ENCODE results near the gene KREMEN2.
"Not testable (repeated sequence)": the region's sequence is repeated elsewhere in the genome, so short reads cannot be mapped to it uniquely, and the experiment has no call there.

KREMEN2 gene

DNA sequence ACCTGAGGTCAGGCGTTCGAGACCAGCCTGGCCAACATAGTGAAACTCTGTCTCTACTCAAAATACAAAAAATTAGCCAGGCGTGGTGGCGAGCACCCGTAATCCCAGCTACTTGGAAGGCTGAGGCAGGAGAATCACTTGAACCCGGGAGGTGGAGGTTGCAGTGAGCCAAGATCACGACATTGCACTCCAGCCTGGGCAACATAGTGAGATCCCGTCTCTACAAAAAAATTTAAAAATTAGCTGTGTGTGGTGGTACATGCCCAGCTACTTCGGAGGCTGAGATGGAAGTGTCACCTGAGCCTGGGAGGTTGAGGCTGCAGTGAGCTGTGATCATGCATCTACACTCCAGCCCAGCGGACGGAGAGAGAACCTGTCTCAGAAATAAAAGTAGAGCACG is 20.4 kb upstream of the KREMEN2 start:
- not testable (repeated sequence) for DNase-seq

DNA sequence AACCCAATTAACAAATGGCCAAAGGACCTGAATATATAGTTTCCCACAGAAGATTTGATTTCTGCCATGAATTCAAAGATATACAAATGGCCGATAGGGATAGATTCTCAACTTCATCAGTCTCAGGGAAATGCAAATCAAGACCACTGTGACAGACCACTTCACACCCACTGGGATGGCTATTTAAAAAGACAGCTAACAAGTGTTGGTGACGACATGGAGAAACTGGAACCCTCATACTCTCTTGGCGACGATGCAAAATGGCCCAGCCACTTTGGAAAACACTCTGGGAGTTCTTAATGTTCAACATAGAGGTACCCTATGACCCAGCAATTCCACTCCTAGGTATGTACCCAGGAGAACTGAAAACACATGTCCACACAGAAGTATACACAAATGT is 17.4 kb upstream of the KREMEN2 start:
- DNase-seq: no peak

DNA sequence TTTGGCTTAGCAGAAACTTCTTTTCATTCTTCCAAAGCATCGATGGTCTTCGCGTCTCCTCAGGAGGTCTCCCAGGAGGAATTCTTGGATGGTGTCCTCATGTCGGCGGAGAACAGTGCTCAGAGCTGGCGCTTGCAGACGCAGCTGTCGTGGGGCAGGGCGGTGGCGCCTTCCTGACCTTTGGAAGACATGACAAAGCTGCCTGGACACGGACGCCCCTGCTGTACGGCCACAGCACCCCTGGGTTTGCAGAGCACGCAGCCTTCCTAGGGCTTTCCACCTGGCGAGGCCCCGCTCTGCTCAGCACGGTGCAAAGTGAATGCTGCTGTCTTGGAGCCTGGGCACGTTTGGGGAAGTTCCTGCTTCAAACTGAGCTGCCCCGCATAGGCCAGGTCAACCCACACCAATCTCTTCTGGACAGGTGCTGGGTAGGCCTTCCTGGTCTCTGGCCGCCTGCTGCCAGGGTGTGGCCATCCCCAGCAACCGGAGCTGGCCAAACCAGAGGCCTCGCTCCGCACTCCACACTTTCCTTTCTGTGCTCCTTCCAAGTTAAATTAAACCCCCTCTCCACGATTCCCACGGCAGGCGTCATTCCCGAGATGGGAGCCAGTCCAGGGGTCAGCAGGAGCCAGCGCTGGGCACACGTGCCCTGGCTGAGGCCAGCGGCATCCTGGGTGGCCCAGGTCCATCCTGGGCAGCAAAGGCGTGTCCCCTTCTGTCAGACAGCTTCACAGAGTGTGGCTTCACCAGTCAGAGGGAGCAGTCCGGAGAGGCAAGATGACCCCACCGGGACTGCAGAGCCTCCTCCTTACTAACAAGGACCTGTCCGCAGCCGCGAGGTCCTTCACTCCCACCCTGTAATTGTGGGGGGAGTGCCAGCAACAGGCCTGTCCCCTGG is 15.0 kb upstream of the KREMEN2 start:
- no peak for DNase-seq

DNA sequence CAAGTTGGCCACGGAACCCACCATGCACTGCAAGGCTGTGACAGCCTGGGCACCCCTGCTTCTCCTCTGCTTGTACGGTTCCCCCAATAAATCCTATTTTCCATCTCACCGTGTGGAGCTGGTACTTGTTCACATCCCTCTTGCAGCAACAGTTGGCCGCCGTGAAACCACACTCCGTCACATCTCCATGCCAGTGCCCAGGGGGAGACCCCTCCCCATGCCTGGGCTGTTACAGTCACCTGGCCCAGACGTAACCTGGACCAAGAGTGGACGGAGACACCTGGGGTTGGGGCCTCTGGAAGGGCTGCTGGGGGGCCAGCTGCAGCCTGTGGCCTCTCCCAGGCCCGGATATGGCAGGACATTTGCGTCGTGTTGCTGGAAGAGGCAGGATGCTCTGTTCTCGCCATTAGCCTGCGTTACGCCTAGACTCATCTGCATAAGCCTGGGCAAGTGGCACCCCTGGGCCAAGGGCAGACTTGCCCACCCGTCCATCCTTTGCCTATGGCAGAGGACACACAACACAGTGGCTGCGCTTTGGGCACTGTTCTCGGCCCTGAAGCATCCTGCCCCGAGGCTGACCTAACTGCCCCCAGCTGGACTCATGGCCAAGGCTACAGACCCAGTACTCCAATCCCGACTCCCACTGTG is 14.2 kb upstream of the KREMEN2 start:
- DNase-seq: no peak

DNA sequence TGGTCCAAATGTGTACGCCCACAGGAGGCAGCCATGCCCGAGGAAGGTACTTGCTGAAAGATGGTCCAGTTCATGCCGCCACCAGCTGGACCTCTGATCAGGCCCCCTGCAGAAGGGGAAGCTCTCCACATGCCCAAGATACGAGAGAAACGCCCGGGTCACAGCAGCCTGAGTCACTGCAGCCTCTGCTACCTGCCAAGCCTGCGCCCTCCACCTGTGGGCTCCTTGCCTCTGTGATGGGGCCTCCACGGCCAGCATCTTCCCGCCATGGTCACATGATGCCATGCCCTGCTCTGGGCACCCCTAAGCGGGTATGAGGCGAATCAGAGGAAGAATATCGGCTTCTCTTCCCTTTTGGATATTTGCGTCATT is 13.7 kb upstream of the KREMEN2 start:
- no peak for DNase-seq

DNA sequence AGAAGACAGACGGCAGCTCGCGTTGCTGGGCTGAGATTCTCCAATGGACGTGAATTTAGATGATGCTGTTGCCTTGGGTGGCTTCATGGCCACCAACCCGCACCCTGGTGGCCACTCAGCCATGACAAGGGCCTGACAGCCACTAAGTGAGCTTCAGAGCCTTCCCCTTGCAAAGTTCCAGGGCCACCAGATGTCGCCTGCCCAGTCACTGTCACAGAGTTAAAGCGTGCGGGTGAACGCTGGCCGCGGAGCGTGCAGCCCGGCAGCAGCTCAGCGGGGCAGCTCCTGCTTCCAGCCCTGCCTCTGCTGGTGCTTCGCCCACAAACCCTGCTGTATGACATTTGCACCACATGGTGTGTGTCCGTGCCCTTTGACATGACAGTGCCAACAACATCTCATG is 13.3 kb upstream of the KREMEN2 start:
- DNase-seq: no peak

DNA sequence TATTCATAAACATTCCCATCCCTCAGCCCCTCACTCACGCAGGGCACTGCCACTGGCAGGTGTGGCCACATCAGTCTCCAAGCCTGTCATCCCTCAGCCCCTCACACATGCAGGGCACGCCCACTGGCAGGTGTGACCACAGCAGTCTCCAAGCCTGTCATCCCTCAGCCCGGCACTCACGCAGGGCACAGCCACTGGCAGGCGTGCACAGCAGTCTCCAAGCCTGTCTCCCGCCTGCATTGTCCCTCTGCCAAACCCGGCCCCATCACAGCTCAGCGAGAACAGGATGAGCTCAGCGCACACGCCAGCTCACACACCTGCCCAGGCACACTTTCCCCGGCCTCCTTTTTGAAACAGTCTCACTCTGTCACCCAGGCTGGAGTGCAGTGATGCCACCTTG is 11.4 kb upstream of the KREMEN2 start:
- no peak for DNase-seq

DNA sequence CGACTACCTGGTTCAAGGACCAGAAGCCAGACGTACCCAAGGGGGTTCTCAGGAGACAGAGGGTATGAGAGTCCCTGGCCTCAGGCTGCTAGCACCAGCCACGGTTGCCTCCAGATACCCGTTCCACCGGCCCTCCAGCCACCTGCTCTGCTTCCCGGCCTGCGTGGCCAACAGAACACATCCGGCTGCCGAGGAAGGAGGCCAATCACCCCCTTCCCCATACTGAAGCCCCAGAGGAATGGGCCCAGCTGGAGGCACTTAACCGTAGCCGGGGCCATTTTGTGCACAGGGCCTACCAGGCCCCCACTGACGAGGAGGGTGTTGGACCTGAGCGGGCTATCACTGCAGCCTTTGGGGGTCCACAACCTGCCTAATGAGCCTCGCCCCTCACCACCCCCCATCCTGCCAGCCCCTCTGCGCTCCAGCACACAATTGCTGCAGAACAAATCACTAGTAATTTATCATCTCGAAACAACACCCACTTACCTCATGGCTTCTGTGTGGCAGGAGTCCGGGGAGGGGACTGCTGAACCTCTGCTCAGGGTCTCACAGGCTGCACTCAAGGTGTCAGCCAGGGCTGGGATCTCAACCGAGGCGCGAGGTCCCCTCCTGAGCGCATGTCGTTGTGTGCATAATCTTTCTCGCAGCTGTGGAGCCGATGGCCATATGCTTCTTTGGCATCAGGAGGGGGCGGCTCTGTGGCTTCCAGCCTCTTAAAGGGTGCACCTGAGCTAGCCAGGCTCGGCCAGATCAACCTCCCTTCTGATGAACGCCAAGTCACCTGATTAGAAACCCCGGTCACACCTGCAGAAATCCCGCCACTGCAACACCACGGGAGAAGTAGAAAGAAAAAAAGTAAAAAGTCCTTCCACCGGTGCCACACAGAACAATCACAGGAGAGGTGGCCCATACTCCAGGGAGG is 10.1 kb upstream of the KREMEN2 start:
- no peak for DNase-seq

DNA sequence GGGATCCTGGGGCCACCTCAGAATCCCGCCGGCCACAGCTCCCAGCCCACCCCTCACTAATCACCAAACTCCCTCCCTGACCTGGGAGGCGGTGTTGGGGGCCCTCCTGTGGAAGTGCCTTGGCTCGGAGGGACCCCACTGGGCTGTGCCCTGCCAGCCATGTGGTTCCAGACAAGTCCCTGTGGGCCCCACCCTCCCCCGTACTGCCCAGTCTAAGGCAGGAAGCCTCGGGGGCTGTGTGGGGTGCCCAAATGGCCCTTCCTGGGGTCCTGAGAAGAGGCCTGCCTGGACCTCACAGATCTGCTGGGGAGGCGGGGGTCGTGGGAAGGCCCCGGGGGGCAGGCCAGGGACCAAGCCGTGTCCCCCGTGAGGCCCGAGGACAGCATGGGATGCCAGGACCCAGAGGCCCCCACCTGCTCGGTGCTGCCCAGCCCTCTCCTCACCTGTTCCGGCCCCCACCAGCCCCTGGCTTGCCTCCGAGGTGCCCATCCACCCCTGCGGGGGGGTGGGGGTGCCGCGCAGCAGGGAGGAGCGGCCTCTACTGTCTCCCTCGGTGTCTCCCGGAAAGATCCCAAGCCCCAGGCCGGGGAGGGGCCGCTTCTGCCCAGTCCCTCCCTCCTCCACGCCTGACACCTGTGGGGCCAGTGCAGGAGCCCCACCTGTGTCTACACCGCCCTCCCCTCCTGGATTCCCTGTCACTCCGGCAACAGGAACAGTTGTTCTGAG is 9.3 kb upstream of the KREMEN2 start:
- DNase-seq: no peak

DNA sequence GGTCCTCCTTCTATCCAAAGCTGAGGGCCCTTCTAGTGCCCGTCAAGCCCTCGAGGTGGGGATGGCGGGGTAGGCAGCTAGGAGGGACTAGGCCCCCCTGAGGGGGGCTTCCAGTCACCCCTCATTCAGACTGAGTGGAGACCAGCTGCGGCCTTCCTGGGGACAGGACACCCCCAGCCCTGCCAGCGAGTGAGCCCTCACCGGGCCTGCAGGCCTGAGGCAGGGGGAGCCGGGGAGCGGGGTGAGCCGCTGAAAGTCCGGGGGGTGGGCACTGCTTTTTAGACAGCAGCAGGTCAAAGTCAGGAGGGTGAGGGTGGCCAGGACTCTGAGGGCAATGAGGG is 8.7 kb upstream of the KREMEN2 start:
- no peak for DNase-seq

DNA sequence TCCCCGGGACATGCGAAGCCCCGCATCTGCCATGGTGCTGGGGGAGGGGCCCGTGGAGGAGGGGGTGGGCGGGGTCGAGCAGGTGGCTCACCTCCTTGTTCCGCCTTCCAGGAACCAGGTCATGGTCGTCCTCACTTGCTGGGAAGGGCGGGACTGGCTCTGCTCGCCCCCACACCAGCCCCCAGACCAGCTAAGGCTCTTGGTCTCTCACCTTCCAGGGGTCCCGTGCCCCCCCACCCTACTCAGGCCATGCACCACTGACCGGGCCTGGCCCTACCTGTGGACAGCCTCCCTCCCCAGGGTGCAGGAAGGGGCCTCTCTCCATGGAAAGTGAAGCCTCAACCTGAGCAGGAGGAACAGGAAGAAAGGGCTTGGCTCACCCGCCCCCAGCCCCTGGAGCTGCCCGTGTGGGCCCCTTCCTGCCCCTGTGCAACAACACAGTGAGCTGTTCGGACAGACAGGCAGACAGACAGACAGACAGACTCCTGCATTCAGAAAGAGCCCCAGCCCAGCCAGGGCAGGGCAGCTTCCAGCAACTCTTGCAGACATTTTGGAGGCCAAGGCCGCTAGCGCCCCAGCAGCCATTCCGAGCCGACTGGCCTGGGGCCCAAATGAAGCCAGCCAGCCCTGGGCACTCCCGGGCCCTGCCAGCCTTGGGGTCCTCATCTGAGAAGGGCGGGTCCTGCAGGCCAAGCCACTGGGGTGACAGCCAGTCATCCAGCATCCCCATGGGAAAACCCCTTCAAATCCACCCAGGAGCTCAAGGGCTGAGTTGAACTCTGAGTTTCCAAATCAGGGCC is 8.1 kb upstream of the KREMEN2 start:
- DNase-seq: no peak

DNA sequence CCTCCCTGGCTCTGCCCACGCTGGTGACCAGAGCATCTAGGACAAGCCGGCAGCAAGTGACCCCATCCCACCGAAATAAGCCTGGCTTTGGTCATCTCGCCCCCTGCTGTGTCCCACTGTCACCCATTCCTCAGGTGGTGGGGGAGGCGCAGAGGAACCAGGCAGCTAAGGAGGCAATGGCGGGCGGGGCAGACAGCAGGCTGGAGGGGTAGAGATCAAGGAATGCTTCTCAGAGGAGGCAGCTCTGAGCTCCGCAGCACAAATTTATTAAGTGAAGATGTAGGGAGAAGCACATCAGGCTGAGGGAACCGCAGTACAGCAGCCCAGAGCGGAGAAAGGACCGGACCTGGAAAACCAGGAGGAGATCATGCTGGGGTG is 7.5 kb upstream of the KREMEN2 start:
- no peak for DNase-seq

DNA sequence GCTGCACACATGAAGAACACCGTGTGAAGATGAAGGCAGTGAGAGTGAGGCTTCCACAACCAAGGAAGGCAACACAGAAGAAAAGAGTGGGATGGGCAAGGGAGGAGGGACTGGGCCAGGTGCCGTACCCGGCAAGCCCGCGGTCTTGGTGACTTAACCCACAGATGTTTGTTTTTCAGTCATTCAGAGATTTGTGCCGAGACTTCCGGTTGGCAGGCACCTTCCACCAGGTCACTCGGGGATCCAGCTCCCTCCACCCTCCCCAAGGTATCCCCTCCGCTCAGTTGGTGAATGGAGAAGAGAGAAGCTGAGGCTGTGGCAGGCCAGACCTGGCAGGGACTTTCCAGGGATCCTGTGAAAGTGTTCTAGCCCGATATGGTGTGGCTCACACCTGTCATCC is 4.9 kb upstream of the KREMEN2 start:
- DNase-seq: no peak

DNA sequence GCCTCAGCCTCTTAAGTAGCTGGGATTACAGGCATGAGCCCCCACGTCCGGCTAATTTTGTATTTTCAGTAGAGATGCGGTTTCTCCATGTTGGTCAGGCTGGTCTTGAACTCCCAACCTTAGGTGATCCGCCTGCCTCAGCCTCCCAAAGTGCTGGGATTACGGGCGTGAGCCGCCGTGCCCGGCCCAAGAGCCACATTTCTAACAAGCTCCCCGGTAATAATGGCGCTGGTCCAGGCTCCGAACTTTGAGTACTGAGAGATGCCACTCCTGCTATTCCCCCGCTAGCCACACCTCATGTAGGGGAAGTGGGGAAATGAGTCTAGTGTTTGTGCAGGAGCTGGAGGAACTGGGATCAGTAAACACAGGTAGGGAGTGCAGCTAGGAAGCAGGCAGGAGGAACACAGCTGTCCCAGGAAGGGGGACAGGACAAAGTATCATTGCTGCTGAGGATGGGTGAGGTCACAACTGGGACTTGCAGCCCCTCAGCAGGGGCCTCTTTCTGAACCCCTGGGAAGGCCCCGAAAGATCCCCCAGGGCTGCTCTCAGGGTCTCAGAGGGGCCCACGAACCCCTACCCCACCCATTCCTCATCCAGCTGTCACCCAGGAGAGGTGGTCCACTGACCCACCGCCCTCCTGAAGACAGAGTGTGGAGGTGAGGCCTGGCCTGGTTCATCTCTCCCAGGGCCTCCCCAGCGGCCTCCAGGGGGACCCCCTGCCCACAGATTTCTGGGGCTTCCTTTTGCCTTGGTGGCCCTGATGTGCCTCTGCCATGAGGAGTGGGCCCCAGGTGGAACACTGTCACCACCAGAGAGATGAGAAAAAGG is 3.7 kb upstream of the KREMEN2 start:
- no peak for DNase-seq

DNA sequence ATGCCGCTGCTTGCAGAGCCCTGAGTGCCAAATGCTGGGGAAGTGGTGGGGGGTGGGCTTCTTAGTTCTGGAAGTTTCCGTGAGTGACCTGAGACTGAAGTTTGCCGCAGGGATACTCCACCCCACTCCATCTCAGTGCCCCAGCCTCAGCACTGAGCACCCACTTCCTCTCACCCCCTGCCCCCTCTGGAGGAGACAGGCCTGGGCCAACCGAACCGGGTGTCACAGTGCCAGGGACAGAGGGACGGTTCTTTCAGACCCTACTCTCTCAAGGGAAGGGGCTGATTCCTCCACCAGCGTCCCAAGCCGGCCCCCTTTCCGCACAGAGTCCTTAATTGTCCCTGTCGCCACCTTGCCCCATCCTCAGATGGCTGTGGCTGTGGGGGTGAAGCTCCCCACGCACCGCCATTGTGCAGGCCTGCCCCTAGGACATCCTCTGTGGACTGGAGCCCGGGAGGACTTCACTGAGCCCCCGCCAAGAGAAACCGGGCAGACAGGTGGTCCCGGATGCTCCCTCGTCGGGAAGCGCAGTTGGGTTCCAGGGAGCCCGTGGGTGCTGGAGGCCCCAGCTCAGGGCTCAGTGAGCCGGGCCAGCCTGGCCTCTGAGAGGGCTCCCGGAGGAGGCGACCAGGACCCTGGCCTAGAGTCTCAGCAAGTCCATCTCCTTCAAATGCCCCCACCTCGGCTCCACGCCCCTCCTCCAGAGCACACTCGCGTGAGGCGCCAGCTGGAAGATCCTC is 1.6 kb upstream of the KREMEN2 start:
- no peak for DNase-seq

DNA sequence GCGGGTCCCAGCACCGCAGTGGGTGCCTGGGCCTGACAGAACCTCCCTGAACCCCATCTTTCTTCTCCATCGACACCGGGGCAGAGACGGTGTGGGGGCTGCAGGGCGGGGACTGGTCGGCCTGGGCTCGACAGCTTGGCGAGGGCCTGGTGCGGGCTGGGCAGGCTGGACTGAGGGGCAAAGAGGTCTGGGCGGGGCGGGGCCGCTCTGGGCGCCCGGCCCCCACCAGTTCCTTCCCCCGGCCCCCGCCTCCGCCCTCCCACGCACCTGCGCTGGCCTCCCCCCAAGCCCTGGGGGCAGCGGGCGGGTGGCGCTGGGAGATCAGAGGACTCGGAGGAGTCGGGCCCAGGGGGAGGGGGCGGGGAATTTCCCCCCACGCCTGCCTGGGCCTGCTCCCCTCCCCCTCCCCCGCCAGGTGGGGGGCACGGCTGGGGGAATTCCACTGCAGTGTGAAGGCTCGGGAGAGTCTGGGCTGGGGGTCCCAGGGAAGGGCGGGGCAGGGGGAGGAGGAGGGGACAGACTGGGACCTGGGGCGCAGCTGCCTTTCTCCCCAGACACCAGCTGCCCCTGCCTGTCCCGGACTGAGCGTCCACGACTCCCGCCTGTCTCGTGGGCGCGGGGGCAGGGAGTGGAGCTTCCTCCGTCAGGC is 877 bp upstream of the KREMEN2 start:
- no peak for DNase-seq

DNA sequence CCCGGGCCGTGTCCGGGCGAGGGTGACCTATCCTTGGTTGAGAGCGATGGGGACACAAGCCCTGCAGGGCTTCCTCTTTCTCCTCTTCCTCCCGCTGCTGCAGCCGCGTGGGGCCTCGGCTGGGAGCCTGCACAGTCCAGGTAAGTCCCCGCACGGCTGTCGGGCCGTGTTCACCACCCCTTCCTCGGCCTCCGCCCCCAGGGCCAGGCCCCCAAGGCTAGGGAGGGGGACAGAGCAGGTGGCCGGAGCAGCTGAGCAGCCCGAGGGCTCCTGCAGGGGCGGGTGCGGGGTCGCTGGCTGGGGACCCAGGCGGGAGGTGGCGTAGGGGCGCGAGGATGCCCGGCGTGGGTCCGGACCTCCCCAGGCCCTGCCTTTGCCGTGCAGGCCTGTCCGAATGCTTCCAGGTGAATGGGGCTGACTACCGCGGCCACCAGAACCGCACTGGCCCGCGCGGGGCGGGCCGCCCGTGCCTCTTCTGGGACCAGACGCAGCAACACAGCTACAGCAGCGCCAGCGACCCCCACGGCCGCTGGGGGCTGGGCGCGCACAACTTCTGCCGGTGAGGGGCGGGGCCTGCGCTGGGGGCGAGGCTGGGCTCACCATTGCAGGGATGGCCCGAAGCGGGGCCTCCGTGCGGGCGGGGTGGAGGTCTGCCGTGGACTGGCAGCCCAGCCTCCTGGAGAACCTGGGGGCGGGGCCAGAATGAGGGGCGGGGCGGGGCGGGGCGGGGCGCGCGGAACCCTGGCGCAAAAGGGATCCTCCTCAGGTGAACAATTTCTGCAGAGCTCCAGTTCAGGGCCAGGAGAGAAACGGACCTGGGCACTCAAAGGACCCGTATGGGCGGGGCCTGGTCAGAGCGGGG is 631 bp downstream of the KREMEN2 start:
- no peak for DNase-seq

DNA sequence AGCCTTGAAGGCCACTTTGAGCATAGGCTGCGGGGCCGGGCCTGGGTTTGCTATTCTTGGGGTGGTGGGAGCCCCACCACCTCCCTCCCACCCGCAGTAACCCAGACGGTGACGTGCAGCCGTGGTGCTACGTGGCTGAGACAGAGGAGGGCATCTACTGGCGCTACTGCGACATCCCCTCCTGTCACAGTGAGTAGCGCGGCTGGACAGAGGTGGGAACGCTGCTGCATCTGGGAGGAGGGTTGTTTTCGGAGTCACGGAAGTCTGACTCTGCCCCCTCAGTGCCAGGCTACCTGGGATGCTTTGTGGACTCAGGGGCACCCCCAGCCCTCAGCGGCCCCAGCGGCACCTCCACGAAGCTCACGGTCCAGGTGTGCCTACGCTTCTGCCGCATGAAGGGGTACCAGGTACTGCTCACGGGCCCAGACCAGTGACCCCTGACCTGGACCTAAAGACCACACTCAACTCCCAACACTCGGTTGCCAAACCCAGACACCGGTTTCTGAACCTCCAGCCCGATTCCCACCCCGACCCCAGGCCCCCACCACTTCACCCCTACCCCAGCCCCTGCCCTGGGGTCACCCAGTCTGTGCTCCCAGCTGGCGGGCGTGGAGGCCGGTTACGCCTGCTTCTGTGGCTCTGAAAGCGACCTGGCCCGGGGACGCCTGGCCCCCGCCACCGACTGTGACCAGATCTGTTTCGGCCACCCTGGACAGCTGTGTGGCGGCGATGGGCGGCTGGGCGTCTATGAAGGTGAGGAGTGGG is 2.1 kb downstream of the KREMEN2 start:
- no peak for DNase-seq
